GM19397 (cell line): Measurements from ENCODE around the gene PTPRJ.

Experiments used
- ATAC-seq: cut with Tn5 transposase; IDR thresholded peaks from one replicate; pipeline ENCODE4 v1.9.1; 2021; ENCODE audit warnings: mild to moderate bottlenecking, moderate library complexity; ENCODE audit not compliant: unreplicated experiment

PTPRJ gene

GRCh38 chr11:48034926-48035871 lies 54.8 kb downstream of the PTPRJ start:
- ATAC-seq = no peak

- ATAC-seq = no peak
Measured at GRCh38 chr11:48036011-48036410, 55.7 kb downstream of the PTPRJ start.

DNA sequence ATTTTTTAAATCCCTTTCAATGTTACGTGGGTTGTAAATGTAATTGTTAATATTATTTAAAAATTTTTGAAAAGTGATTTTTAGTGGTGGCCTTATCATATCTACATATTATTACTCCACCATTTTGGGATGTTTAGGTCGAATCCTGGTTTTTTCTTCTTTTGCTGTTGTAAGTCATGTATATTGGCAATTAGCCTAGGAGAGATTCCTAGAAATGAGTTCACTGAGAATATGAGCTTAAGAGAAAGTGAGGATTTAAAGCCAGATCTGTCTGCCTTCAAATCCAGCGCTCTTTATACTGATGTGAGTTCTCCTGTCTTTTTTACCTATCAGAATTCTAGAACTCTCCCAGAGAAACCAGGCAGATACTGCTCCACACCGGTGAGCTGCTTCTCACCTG lies 56.1 kb downstream of the PTPRJ start:
- no peak for ATAC-seq

- ATAC-seq = no peak
Measured at GRCh38 chr11:48037709-48038468, 57.5 kb downstream of the PTPRJ start.

GRCh38 chr11:48040830-48041444 lies 60.6 kb downstream of the PTPRJ start:
- ATAC-seq = no peak

DNA sequence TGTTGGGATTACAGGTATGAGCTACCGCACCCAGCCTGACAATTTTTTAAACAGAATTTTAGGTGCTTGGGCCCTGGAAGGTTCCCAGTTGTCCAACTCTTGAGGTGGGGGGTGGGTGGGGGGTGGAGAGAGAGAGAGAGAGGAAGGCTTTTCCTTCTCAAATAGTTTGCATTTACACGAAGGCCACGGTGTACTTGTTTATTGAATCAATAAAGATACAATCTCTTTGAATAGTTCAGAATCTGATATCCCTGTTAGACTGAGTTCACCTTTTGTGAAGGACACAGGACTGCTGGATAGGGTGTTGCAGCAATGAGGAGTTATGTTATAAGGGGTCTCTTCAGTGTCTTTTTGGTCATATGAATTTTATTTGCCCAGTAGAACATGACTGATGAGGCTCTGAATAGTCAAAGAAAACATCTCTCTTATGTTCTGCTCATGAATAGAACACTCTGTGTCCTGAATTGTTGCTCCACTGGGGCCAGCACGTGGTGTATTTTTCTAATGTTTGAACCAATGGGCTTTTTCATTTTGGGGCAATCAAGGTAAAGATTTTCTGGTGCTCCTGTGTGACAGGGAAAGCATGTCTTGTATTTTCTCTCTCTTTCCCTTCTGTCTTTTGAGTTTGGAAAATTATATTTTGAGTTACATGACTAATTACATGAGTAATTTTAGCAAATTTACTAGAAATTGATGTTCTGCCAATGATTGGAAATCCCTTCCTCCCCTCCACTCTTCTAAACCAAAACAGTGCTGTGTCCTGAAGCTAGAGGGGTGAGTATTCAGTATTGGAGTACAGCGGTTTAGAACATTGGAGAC lies 61.7 kb downstream of the PTPRJ start:
- no peak for ATAC-seq

DNA sequence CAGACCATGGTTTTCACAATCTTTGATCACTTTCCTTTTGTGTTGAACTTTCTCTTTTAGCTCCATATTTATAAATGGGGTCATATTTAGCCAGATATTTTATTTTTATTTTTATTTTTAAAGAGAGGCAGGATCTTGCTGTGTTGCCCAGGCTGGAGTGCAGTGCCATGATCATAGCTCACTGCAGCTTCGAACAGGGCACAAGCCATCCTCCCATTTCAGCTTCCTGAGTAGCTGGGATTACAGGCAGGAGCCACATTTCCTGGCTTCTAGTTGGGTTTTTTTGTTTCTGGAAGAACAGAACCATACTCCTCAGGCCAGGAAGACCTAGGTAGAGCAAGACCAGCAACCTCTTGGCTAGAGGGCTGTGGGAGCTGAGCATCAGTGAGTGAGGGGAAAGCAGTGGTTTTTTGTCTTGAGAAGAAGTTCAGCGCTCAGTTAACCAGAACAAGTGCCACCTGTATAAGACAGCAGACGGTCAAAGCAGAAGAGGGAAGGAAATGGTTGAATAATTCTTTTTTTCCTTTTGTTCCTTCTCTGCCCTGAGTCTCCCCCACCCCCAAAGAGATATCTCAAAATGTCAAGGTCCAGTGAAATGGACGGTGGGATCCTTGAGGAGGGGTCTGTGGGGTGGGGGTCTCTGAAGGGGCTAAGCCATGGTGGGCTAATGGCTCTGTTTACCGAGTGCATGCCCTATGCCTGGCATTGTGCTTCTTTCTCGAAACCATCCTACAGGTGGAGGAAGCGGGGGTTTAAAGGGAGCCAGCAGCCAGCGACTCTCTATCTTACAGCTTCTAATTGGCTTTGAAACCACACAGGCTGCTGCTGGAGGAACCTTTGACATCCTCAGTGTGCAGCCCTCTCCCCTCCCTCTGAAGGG lies 63.0 kb downstream of the PTPRJ start:
- no peak for ATAC-seq

GRCh38 chr11:48043991-48044512 lies 63.7 kb downstream of the PTPRJ start:
- ATAC-seq = no peak

GRCh38 chr11:48044577-48044976 lies 64.2 kb downstream of the PTPRJ start:
- ATAC-seq = no peak

DNA sequence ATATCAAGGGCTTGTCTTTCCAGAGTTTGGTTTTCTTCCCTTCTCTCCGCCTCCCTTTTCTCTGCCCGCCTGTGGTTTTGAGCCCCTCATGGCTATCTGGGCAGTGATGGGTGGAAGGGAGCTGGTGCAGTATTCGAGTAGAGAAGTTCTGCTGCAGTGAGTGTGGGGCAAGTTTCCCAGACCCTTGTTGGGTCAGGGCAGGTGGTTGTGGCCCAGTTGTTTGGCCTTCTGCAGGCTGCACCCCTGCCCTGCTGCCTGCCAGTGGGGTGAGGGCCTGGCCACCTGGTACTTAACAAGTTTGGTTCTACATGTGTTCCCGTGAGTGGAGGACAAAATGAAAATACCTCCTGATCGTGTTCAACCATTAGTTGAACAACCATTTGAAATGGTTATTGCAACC lies 65.2 kb downstream of the PTPRJ start:
- ATAC-seq = no peak

- ATAC-seq = no peak
Measured at GRCh38 chr11:48047616-48048015, 67.3 kb downstream of the PTPRJ start.

GRCh38 chr11:48049036-48049435 lies 68.7 kb downstream of the PTPRJ start:
- ATAC-seq = no peak

- no peak for ATAC-seq
Measured at GRCh38 chr11:48050304-48050703, 69.9 kb downstream of the PTPRJ start.

- ATAC-seq = no peak
Measured at GRCh38 chr11:48051217-48051830, 71.0 kb downstream of the PTPRJ start.

GRCh38 chr11:48052183-48053044 lies 72.1 kb downstream of the PTPRJ start:
- ATAC-seq = no peak

- no peak for ATAC-seq
Measured at GRCh38 chr11:48054994-48055291, 74.6 kb downstream of the PTPRJ start.

DNA sequence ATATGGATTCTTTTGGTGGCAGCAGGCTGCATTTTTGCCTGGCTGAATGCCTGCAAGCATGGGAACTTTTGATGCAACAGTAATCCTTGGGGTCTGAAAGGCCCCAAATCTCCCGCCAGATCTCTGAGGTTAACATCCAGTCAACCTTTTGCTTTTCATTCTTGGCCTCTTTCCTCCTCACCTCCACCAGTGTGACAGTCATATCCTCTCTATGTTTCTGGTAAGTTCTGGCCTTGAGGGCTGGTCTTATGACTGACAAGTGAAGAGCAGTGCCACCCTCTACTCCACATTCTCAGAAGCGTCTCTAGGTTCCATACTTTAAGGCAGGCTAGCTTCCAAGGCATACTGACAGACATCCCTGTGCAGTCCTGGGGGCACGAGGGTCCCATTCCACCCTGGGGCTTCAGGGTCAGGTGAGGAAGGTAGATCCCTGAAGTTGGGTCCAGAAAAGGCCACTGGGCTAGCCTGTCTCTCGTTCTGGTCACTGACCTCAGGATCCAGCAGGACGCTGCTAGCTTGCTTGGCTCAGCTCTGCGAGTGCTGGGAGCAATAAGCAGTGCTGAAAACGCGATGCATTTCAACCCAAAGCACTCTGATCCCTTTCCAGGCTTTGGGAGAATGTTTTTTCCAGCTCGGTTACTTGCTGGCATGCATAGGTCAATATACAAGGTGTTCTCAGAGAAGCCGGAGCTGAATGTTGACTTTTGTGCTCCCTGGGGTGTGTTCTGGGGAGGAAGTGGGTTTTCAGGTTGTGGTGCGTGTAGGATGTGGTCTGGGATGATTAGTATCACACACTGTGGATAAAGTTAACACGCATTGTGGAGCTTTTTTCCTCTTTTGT lies 75.2 kb downstream of the PTPRJ start:
- no peak for ATAC-seq
